Large intestine (tissue), 3 donors: Measurements from ENCODE around the gene CCDC71. TPM values are rescaled to one million over a fixed set of nuclear protein-coding genes. Genes with fewer than 3 reads are reported as not detected.
A peak's percentile ranks its signal among the peaks of the same experiment; 100 is the strongest.

Experiments used
- DNase-seq, 2 donors: peaks; one replicate each; pipeline versions ENCODE4 v3.0.0 to v3.0.0-alpha.2; 2013
- H3K27ac ChIP-seq: one replicate; pipeline ENCODE4 v1.5.1; 2013; ENCODE audit warnings: low read length
- H3K27me3 ChIP-seq: 2 replicates; pipeline ENCODE4 v1.6.1; 2013; ENCODE audit warnings: low read length; ENCODE audit not compliant: control insufficient read depth, insufficient read depth
- H3K36me3 ChIP-seq: 2 replicates; pipeline ENCODE4 v1.6.1; 2013; ENCODE audit warnings: low read length; ENCODE audit not compliant: control insufficient read depth, insufficient read depth
- H3K4me1 ChIP-seq: one replicate; pipeline ENCODE4 v1.6.1; 2013; ENCODE audit warnings: low read length; ENCODE audit not compliant: control insufficient read depth, insufficient read depth
- H3K4me3 ChIP-seq: one replicate; pipeline ENCODE4 v1.5.1; 2013; ENCODE audit warnings: low read length
- H3K9me3 ChIP-seq: one replicate; pipeline ENCODE4 v1.6.1; 2013; ENCODE audit warnings: mild to moderate bottlenecking, low read depth, low read length, moderate library complexity; ENCODE audit not compliant: control insufficient read depth
- WGBS: methylation state at CpG from one replicate; pipeline ENCODE4 v1.1.5; 2013; ENCODE audit warnings: low lambda C conversion rate; ENCODE audit not compliant: insufficient coverage; 5-methylcytosine and 5-hydroxymethylcytosine counted together
- polyA plus RNA-seq: library from polyadenylated mRNA; unstranded; fragments of 120-200 nt; gene quantifications from one replicate; pipeline ENCODE4 v1.2.1, GENCODE V29; 2013

Gene CCDC71
- polyA plus RNA-seq, 1 donor = 21.4 TPM

DNA sequence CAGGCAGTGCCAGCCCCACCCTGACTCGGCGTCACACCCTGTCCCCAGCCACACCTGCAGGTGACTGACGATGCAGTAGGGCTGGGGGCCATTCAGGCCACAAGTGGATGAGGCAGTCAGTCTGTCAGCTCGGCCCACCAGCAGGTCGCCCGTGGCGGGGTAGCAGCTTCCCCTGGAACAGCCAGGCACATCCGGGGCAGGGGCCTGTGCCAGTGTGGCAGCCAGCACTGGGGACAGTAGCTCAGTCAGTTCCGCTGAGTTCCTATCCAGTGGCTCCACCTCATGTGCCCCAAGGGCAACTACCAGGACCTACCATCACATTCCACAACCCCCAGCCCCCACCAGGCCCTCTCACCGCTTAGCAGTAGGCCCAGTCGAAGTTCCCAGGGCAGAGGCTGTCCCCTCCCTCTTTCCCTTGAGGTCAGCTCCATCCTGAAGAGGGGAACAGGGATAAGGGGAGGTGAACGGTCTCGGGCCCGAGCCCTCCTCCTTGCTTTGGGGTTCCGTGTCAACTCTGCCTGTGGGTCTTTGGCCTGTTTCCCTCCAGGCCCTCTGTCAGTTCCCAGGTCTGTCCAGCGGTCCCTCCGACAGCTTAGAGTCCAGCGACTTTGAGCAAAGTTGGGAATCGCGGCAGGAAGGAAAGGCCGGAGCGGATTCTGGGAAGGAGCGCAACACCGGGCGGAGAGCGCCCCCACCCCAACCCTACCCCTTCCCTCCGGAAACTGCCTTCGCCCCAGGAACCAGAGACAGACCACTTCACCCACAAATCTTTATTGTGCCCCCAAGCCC lies 33.5 kb downstream of the CCDC71 start, which contains the start of gene LAMB2:
Gene LAMB2, minus strand, starts transcription at position 614 of the 789 bp plus-strand sequence. Its CDS starts 183 bp downstream, at position 431.
- Histone ChIP-seq H3K4me3 (peak within 1 kb of the TSS; percentile 86), H3K27me3 (no peaks in the 10 kb centered on the region), H3K9me3 (no peaks in the 10 kb centered on the region), H3K27ac (peak within 1 kb of the TSS; percentile 80), H3K4me1 (peaks cover 18% of the 10 kb centered on the region), H3K36me3 (peaks cover 27% of the 10 kb centered on the region)
- no CpG with 5 or more reads among the region's 28 CpGs for WGBS
- peak; percentile 49 to 79 for DNase-seq

DNA sequence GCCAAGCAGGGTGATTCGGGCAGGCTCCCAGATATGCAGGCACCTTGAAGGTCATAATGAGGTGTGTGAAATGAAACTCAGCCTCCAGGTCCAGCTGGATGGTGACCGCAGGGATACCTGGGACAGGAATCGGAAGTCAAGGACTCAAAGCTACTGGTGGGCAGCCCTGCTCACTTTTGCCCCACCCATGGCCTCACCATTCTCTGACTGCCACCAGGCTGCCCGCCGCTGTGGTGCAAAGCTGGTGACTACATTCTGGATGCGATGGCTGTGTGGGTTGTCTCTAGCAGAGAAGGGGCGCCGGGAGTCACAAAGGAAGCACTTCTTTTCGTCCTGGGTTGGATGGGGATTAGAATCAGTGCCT lies 34.1 kb downstream of the CCDC71 start:
- no CpG with 5 or more reads among the region's 9 CpGs for WGBS
- Histone ChIP-seq H3K9me3 (no peaks in the 10 kb centered on the region), H3K4me1 (peaks cover 18% of the 10 kb centered on the region), H3K36me3 (peaks cover 27% of the 10 kb centered on the region), H3K27me3 (no peaks in the 10 kb centered on the region), H3K4me3 (peak overlapping the region; percentile 86), H3K27ac (peak overlapping the region; percentile 80)
- no peak for DNase-seq

- Histone ChIP-seq H3K27me3 (no peaks in the 10 kb centered on the region), H3K36me3 (peaks cover 27% of the 10 kb centered on the region), H3K9me3 (no peaks in the 10 kb centered on the region), H3K27ac (no peak overlapping the region), H3K4me1 (peaks cover 18% of the 10 kb centered on the region), H3K4me3 (peak overlapping the region; percentile 86)
- no CpG with 5 or more reads among the region's 6 CpGs for WGBS
- DNase-seq = no peak
Observed at GRCh38 chr3:49131576-49131975, 34.6 kb downstream of the CCDC71 start.

GRCh38 chr3:49131040-49131439 lies 35.1 kb downstream of the CCDC71 start:
- Histone ChIP-seq H3K36me3 (peaks cover 31% of the 10 kb centered on the region), H3K4me1 (peaks cover 18% of the 10 kb centered on the region), H3K9me3 (no peaks in the 10 kb centered on the region), H3K27me3 (no peaks in the 10 kb centered on the region), H3K4me3 (no peak overlapping the region), H3K27ac (no peak overlapping the region)
- DNase-seq = no peak
- WGBS = no CpG with 5 or more reads among the region's 12 CpGs

DNA sequence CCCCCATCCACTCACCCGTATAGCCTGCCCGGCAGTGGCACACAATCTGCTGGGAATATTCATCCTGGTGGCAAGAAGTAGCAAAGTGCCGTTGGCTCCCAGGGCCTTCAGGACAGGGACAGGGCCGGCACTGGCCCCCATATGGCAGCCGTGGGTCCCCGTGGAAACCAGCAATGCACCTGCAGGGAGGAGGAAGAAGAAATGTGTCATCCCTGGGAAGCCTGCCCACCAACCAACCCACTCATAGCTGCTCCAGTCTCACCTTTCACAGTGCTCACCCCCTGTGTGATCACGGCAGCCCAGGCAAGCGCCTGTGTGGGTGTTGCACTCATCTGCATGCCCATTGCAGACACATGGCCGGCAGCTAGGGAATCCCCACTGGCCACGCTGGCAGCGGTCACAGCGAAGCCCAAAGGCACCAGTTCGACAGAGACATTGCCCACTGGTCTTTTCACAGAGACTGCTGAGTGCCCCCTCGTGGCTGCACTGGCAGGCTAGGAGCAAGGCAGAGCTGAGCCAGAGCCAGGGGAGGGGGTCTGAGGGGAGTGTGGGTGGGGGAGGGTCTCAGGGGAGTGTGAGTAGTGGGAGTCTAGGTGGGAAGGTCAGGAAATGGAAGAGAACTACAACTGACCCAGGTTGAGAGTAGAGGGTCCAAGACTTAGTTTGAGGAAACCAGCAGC lies 41.0 kb downstream of the CCDC71 start:
- peaks cover 66% of the 10 kb centered on the region for H3K36me3 ChIP-seq
- no peaks in the 10 kb centered on the region for H3K27me3 ChIP-seq
- no CpG with 5 or more reads among the region's 14 CpGs for WGBS

GRCh38 chr3:49124203-49124602 lies 41.9 kb downstream of the CCDC71 start:
- Histone ChIP-seq H3K27me3 (no peaks in the 10 kb centered on the region), H3K36me3 (peaks cover 58% of the 10 kb centered on the region), H3K4me1 (peaks cover 8% of the 10 kb centered on the region), H3K27ac (no peak overlapping the region), H3K4me3 (no peak overlapping the region), H3K9me3 (no peaks in the 10 kb centered on the region)
- DNase-seq = no peak
- no CpG with 5 or more reads among the region's 7 CpGs for WGBS

More for the DNA sequence above, 41.0 kb downstream of the CCDC71 start:
- no peak overlapping the region for H3K27ac ChIP-seq
- H3K4me3 ChIP-seq = no peak overlapping the region
- no peaks in the 10 kb centered on the region for H3K9me3 ChIP-seq
- no peaks in the 10 kb centered on the region for H3K4me1 ChIP-seq
- no peak for DNase-seq

DNA sequence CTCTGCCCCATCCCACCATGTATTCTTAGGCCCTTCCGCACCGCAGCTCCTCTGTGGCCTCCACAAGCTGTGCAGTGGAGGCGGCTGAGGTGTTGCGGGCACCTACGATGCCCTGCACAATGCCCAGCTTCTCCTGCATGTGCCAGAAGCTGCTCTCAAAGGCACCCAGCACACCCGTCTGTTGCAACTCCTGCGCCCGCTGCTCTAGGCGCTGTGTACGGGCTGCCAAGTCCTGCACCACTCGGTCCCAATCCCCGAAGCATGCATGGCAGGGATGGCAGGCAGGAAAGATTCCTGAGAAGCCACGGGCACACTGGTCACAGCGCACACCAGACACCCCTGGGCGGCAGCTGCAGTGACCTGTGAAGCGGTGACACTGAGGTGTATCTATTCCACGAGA lies 42.4 kb downstream of the CCDC71 start:
- no peaks in the 10 kb centered on the region for H3K27me3 ChIP-seq
- no peak overlapping the region for H3K27ac ChIP-seq
- no peaks in the 10 kb centered on the region for H3K9me3 ChIP-seq
- no peak for DNase-seq
- no peak overlapping the region for H3K4me3 ChIP-seq
- WGBS = no CpG with 5 or more reads among the region's 17 CpGs
- peaks cover 58% of the 10 kb centered on the region for H3K36me3 ChIP-seq
- peaks cover 11% of the 10 kb centered on the region for H3K4me1 ChIP-seq

DNA sequence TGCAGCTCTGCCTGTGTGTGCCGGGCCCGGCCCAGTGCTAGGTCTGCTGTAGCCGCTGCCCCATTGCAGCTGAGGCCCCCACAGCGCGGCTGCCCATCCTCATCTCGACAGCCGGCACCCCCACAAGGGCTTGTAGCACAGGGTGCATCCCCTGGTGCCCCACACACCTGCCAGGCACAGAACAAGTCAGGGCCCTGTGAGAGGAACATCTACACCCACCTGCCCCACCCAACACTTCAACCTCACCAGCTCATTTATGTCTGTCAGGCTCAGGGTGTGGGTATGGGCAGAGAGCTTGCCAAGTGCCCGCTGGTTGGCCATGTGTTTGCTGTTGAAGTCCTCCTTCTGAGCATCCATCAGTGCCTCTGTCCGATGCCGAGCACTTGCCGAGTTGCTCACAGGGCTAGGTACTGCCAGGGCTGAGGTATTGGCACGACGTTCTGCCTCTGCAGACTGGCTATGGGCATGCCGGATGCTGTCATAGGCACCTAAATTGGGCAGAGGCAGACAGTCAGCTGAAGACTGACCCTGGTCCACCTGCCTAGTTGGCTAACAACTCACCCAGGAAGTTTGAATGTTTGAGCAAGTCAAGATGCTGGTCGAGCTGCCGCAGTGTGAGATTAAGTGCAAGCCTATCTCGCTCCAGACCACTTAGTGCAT lies 43.1 kb downstream of the CCDC71 start:
- Histone ChIP-seq H3K4me3 (no peak overlapping the region), H3K27me3 (no peaks in the 10 kb centered on the region), H3K36me3 (peaks cover 57% of the 10 kb centered on the region), H3K4me1 (peaks cover 11% of the 10 kb centered on the region), H3K9me3 (no peaks in the 10 kb centered on the region), H3K27ac (no peak overlapping the region)
- DNase-seq = no peak
- WGBS = no CpG with 5 or more reads among the region's 17 CpGs

GRCh38 chr3:49122451-49122850 lies 43.7 kb downstream of the CCDC71 start:
- Histone ChIP-seq H3K27me3 (no peaks in the 10 kb centered on the region), H3K27ac (no peak overlapping the region), H3K4me3 (no peak overlapping the region), H3K4me1 (peaks cover 11% of the 10 kb centered on the region), H3K36me3 (peaks cover 62% of the 10 kb centered on the region), H3K9me3 (no peaks in the 10 kb centered on the region)
- no peak for DNase-seq
- WGBS = no CpG with 5 or more reads among the region's 7 CpGs

DNA sequence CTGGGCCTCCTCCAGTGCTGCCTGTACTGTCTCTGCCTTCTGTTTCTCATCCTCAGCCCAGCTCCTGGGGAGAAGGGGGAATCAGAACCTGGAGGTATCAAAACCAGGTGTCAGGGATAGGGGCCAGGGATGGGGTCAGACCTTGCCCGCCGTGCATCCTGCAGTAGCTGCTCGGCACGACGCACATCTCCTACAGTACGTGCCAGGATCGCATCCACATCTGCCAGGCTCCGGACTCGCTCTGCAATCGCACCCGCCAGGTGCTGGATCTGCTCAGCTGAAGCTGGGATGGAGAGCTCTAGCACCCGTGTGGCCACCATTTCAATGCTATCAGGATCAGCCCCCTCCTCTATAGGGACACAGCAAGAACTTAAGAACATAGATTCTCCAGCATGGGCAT lies 44.1 kb downstream of the CCDC71 start:
- H3K4me3 ChIP-seq = no peak overlapping the region
- WGBS = no CpG with 5 or more reads among the region's 12 CpGs
- no peak for DNase-seq
- no peaks in the 10 kb centered on the region for H3K27me3 ChIP-seq
- no peak overlapping the region for H3K27ac ChIP-seq
- H3K4me1 ChIP-seq = peaks cover 11% of the 10 kb centered on the region
- peaks cover 66% of the 10 kb centered on the region for H3K36me3 ChIP-seq
- H3K9me3 ChIP-seq = no peaks in the 10 kb centered on the region
